Measurements from ENCODE around the gene PIK3R2.
A peak's percentile ranks its signal among the peaks of the same experiment; 100 is the strongest.

DNA sequence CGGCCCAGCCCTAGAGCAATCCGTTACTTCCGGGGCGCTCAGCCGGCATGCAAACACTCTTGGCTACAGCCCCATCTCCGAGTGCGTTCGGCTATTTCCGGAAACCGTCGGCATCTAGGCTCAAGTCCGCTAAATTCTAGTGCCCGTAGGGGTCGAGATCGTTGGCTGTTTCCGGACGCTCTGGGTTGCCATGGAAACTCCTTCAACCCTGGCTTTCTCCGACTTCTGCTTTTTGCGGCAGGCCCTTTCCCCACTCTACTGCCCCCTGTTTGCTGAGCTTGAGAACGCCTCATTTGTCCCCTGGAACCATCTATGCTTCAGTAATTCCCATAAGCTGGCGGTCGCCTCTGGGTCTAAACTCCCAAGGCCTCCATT is 534 bp upstream of the PIK3R2 start:
- no peak for TF ChIP-seq EP300 (IDR thresholded peaks at IDR 0.05; ENCODE audit: low read depth)
- peak in 2 of 3 donors; percentile 38 to 49 for TF ChIP-seq POLR2AphosphoS5 (IDR thresholded peaks at IDR 0.05)
- TF ChIP-seq, protein P1, sequence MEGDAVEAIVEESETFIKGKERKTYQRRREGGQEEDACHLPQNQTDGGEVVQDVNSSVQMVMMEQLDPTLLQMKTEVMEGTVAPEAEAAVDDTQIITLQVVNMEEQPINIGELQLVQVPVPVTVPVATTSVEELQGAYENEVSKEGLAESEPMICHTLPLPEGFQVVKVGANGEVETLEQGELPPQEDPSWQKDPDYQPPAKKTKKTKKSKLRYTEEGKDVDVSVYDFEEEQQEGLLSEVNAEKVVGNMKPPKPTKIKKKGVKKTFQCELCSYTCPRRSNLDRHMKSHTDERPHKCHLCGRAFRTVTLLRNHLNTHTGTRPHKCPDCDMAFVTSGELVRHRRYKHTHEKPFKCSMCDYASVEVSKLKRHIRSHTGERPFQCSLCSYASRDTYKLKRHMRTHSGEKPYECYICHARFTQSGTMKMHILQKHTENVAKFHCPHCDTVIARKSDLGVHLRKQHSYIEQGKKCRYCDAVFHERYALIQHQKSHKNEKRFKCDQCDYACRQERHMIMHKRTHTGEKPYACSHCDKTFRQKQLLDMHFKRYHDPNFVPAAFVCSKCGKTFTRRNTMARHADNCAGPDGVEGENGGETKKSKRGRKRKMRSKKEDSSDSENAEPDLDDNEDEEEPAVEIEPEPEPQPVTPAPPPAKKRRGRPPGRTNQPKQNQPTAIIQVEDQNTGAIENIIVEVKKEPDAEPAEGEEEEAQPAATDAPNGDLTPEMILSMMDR (IDR thresholded peaks at IDR 0.05) = peak; percentile 54 to 88 (median 57)
- no peak for TF ChIP-seq POLR2A (IDR thresholded peaks at IDR 0.05)

Data from transverse colon (tissue), 4 donors.